AG09319 (cell line): Measurements from ENCODE around the gene ANXA4.
"Not testable (repeated sequence)": the region's sequence is repeated elsewhere in the genome, so short reads cannot be mapped to it uniquely, and the experiment has no call there.

Source experiments
- DNase-seq: peaks from one replicate; pipeline ENCODE4 v3.0.0-alpha.2; 2010; ENCODE audit warnings: low read depth; ENCODE audit errors: extremely low read depth
- CTCF ChIP-seq: IDR thresholded peaks from 2 replicates; pipeline ENCODE4 v1.5.1; 2011; ENCODE audit warnings: low read depth, mild to moderate bottlenecking, inconsistent platforms, low read length, moderate library complexity

Gene ANXA4

GRCh38 chr2:69714539-69715220, 27.3 kb upstream of the ANXA4 start:
- peak; percentile 73 for TF ChIP-seq CTCF
- not testable (repeated sequence) for DNase-seq

GRCh38 chr2:69715964-69716363, 26.0 kb upstream of the ANXA4 start:
- no peak for TF ChIP-seq CTCF
- DNase-seq = no peak

- DNase-seq = no peak
- no peak for TF ChIP-seq CTCF
These were observed 25.3 kb upstream of the ANXA4 start for GRCh38 chr2:69716555-69717120.

GRCh38 chr2:69717186-69717585, 24.7 kb upstream of the ANXA4 start:
- TF ChIP-seq CTCF = no peak
- no peak for DNase-seq

- DNase-seq = no peak
- no peak for TF ChIP-seq CTCF
These were observed 24.1 kb upstream of the ANXA4 start for GRCh38 chr2:69717861-69718273.

GRCh38 chr2:69718338-69718965, 23.5 kb upstream of the ANXA4 start:
- no peak for TF ChIP-seq CTCF
- no peak for DNase-seq

GRCh38 chr2:69720404-69720803, 21.5 kb upstream of the ANXA4 start:
- peak; percentile 46 for TF ChIP-seq CTCF
- DNase-seq = no peak
